Testis (tissue), 3 donors: ENCODE data around the gene EPS8L3. TPM values are rescaled to one million over a fixed set of nuclear protein-coding genes. Genes with fewer than 3 reads are reported as not detected.
A peak's percentile ranks its signal among the peaks of the same experiment; 100 is the strongest.
"Not testable (repeated sequence)": the region's sequence is repeated elsewhere in the genome, so short reads cannot be mapped to it uniquely, and the experiment has no call there.

Experiments used
- DNase-seq: peaks from one replicate; pipeline ENCODE4 v3.0.0-alpha.2; 2019
- H3K27ac ChIP-seq, 2 donors: fragments of 200-600 bp; sonication (generic); one replicate each; pipeline ENCODE4 v1.5.1; 2019
- H3K27me3 ChIP-seq: fragments of 200-600 bp; sonication (generic); one replicate; pipeline ENCODE4 v1.5.1; 2019
- H3K36me3 ChIP-seq: fragments of 200-600 bp; sonication (generic); one replicate; pipeline ENCODE4 v1.5.1; 2017; ENCODE audit warnings: low read depth; ENCODE audit errors: missing control alignments
- H3K4me1 ChIP-seq: fragments of 200-600 bp; sonication (generic); one replicate; pipeline ENCODE4 v1.5.1; 2019
- H3K4me3 ChIP-seq, 2 donors: fragments of 200-600 bp; sonication (generic); one replicate each; pipeline ENCODE4 v1.5.1; 2017 to 2019
- H3K9me3 ChIP-seq: fragments of 200-600 bp; sonication (generic); one replicate; pipeline ENCODE4 v1.5.1; 2017
- POLR2A ChIP-seq: fragments of 450-650 bp; IDR thresholded peaks from one replicate; pipeline ENCODE4 v1.6.1; 2017; ENCODE audit warnings: antibody characterized with exemption, mild to moderate bottlenecking, moderate library complexity
- WGBS, 2 donors: methylation state at CpG; one replicate each; pipeline ENCODE4 v1.1.5; 2018; 5-methylcytosine and 5-hydroxymethylcytosine counted together
- intact Hi-C: fragments of 100-400 bp; cut with DNase I; formaldehyde crosslinking; loops from one replicate; pipeline ENCODE4 v1.15.1; 2023; ENCODE audit warnings: low total_unique reads
- polyA plus RNA-seq: library from polyadenylated mRNA; stranded (reverse); fragments of 350-450 nt; fragmentation: Illumina TruSeq; extraction: RNeasy Lipid Tissue Mini Kit (QIAGEN cat#74804); gene quantifications from one replicate; pipeline ENCODE4 v1.2.3, GENCODE V29; 2014; ENCODE audit warnings: low read depth, low replicate concordance; ENCODE audit not compliant: insufficient read depth
- total RNA-seq, 2 donors: library from RNA; depleted of rRNA; stranded (reverse); fragments of >200 nt; gene quantifications; one replicate each; pipeline ENCODE4 v1.2.3, GENCODE V29; 2016
- TF ChIP-seq, protein P1 (sequence below), 3 experiments: fragments of 450-650 bp in 2 of 3; fragments of 200-600 bp in 1 of 3; sonication (generic) in 1 of 3; IDR thresholded peaks; one replicate each; pipeline ENCODE4 v1.5.1; 2016 to 2019; ENCODE audit warnings: antibody characterized with exemption in 3 of 3, mild to moderate bottlenecking in 2 of 3, moderate library complexity in 1 of 3

The EPS8L3 gene
- total and polyA plus RNA-seq, 3 donors from 2014 or later = 3.3 to 7.7 (median 7.2) TPM

DNA sequence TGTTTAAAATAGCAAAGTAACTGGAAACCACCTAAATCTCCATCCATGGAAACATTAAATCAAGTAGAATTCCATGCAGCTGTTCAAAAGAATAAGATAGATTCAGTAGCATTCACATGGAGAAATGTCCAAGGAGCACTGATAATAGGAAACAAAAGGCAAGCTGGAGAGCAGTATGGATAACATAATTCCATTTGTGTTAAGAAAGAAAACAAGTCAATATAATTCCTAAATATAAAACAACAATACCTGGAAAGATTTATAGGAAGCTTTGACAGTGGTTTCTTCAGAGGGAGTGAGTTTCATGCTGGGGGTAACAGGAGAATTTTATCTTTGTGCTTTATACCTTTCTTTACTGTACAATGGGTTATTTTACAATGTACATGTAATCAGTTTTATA lies 36.6 kb upstream of the EPS8L3 start:
- intact Hi-C loops = no loop called here
- no peak for DNase-seq
- Histone ChIP-seq H3K4me1 (no peaks in the 10 kb centered on the region), H3K27me3 (no peaks in the 10 kb centered on the region), H3K36me3 (no peaks in the 10 kb centered on the region), H3K4me3 (no peak overlapping the region), H3K27ac (no peak overlapping the region), H3K9me3 (no peaks in the 10 kb centered on the region)
- TF ChIP-seq POLR2A = no peak
- TF ChIP-seq, protein P1, sequence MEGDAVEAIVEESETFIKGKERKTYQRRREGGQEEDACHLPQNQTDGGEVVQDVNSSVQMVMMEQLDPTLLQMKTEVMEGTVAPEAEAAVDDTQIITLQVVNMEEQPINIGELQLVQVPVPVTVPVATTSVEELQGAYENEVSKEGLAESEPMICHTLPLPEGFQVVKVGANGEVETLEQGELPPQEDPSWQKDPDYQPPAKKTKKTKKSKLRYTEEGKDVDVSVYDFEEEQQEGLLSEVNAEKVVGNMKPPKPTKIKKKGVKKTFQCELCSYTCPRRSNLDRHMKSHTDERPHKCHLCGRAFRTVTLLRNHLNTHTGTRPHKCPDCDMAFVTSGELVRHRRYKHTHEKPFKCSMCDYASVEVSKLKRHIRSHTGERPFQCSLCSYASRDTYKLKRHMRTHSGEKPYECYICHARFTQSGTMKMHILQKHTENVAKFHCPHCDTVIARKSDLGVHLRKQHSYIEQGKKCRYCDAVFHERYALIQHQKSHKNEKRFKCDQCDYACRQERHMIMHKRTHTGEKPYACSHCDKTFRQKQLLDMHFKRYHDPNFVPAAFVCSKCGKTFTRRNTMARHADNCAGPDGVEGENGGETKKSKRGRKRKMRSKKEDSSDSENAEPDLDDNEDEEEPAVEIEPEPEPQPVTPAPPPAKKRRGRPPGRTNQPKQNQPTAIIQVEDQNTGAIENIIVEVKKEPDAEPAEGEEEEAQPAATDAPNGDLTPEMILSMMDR (IDR thresholded peaks at IDR 0.05) = no peak

DNA sequence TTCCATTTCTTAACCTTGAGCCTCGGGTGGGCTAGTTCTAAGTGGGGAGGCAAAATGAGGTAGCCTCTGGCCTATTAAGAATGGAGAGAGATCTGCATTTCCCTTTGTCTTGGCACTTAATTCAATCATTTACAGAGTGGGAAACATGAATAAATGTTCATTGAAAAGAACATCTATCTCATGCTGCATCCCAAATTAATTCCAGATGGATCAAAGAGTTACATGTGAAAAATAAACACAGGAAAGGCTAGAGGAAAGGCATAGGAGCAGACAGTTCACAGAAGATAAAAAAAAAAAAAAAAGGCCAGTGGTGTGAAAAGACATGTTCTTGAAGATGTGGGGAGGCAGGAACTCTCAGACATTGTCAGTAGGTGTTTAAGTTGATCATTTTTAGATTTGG lies 35.7 kb upstream of the EPS8L3 start:
- H3K27ac ChIP-seq = no peak overlapping the region
- H3K36me3 ChIP-seq = no peaks in the 10 kb centered on the region
- no peaks in the 10 kb centered on the region for H3K4me1 ChIP-seq
- no peaks in the 10 kb centered on the region for H3K9me3 ChIP-seq
- H3K4me3 ChIP-seq = no peak overlapping the region
- DNase-seq = no peak
- whole genome bisulfite sequencing, 2 donors = 11 to 45% methylated on average over 1 of the region's 1 CpG
- intact Hi-C loops = no loop called here
- TF ChIP-seq, protein P1 (IDR thresholded peaks at IDR 0.05) = no peak
- no peak for TF ChIP-seq POLR2A
- H3K27me3 ChIP-seq = no peaks in the 10 kb centered on the region

DNA sequence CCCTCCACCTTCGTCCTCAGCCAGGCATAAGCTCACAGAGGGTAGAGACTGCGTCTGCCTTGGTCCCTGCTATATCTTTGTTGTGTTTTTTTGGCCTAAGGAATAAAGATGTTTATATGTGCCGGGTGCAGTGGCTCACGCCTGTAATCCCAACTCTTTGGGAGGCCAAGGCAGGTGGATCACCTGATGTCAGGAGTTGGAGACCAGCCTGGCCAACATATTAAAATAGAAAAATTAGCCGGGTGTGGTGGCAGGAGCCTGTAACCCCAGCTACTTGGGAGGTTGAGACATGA lies 33.5 kb upstream of the EPS8L3 start:
- 86 to 90% methylated on average over 5 of the region's 5 CpGs for WGBS, 2 donors
- H3K36me3 ChIP-seq, H3K4me3 ChIP-seq, intact Hi-C loops, H3K27me3 ChIP-seq, H3K9me3 ChIP-seq, DNase-seq: not testable (repeated sequence)
- Histone ChIP-seq H3K4me1 (peaks cover 11% of the 10 kb centered on the region), H3K27ac (peak overlapping the region in 1 of 2 donors; percentile 12)

DNA sequence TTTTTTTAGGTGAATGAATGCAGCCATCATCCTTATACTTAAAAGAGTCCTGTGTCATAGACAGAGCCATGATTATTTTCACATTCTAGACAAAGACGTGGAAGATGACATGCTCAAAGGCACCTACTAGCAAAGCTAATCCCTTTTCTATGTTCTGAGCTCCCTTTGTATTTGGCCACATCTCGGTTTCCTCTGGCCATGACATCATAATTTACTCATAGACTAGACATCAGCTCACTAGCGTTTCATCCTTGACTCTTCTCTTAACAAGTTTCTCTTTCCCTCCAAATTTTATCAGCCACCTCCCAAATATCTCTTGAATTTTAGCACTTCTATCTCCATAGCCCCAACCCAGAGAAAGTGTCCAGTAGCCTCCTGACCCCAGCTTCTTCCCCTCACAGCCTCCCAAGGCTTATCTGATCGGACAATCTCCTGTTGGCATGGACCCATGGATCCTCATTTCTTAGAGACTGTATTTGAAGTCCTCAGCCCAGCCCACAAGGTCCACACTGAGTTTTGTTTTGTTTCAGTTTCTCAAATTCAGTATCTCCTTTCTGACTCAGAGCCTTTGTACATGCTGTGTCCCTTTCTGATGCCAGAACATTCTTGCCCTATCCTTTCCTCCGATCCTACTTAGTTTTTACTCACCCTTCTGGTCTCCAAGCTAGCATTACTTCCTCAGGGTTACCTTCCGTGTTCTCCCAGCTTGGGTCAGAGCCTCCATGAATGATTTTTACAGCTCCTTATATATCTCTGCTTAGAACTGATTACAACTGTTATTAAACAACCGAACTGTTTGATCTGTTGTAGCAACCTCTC lies 33.0 kb upstream of the EPS8L3 start:
- no peak for DNase-seq
- H3K27me3 ChIP-seq = no peaks in the 10 kb centered on the region
- peaks cover 17% of the 10 kb centered on the region for H3K4me1 ChIP-seq
- TF ChIP-seq, protein P1 (IDR thresholded peaks at IDR 0.05) = no peak
- no peak for TF ChIP-seq POLR2A
- intact Hi-C loops = no loop called here
- no peaks in the 10 kb centered on the region for H3K9me3 ChIP-seq
- H3K36me3 ChIP-seq = no peaks in the 10 kb centered on the region
- H3K4me3 ChIP-seq = no peak overlapping the region
- 67 to 75% methylated on average over 7 of the region's 7 CpGs for WGBS, 2 donors
- H3K27ac ChIP-seq = peak overlapping the region in 1 of 2 donors; percentile 12

DNA sequence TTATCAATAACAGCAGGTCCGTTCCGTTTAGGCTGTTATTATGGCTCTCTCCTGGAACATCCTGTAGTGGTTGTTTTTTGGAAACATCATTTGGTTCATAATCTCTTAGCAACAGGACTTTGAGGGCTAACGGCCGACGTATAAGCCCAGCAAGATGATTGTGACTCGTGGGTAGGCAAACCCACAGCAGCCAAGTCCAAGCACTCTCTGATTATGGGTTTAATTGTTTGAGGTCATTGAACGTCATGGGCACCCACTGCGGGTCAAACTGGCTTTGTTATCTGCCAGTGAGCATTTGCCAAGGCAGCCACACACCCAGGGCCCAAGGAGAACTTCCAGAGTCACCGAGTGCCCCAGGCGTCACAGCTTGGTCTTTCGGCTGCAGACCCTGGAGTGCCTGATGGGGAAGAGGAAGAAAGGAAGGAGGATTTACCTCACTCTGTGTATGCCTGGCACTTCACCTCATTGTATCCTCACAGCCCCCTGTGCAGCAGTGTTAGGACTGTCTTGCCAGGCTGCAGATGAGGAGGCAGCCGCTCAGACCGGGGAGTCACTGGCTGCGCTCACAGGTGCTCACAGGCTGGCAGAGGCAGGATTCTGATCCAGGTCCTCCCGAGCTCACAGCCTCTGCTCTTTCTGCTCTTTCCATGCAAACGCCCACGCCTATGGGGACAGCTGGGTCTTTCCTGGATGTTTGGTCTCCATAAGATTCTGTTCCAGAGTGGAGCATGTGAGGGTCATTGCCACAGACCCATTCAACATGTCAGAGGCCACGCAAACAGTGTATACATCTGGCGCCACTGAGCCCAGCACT lies 30.8 kb upstream of the EPS8L3 start:
- TF ChIP-seq, protein P1 (IDR thresholded peaks at IDR 0.05) = no peak
- no peak for TF ChIP-seq POLR2A
- intact Hi-C loops = loop anchor here (5.0 kb wide), 1 partner anchor 188 kb away; the partner anchor contains the start of gene AHCYL1
- H3K9me3 ChIP-seq = no peaks in the 10 kb centered on the region
- H3K27ac ChIP-seq = no peak overlapping the region
- H3K27me3 ChIP-seq = no peaks in the 10 kb centered on the region
- H3K4me1 ChIP-seq = peaks cover 21% of the 10 kb centered on the region
- H3K36me3 ChIP-seq = no peaks in the 10 kb centered on the region
- DNase-seq = peak; percentile 14
- 75 to 84% methylated on average over 11 to 19 of the region's 19 CpGs for WGBS, 2 donors
- no peak overlapping the region for H3K4me3 ChIP-seq
